Retina (tissue), 1 donor: ENCODE data around the gene NFATC1.

ENCODE experiments used
- DNase-seq: peaks from one replicate; pipeline ENCODE4 v3.0.0-alpha.2; 2016

NFATC1 gene

DNA sequence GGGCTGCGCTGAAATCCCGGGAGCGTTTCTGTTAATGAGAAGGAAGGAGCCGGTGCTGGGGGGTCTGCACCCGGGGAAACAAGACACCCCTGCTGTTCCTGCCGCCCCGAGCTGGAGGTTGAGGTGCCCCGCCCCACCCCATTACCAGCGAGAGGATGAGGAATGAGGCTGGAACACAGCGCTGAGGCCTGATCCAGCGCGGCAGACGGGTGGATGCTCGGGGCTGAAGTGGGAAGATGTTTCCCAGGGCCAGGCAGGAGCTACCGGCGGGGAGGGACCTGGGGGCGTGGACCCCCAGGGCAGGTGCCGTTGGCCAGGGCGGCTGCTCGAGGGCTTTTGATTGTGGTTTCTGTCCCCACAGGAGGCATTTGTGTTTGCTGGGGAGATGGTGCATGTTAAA, 149.5 kb downstream of the NFATC1 start:
- no peak for DNase-seq

DNA sequence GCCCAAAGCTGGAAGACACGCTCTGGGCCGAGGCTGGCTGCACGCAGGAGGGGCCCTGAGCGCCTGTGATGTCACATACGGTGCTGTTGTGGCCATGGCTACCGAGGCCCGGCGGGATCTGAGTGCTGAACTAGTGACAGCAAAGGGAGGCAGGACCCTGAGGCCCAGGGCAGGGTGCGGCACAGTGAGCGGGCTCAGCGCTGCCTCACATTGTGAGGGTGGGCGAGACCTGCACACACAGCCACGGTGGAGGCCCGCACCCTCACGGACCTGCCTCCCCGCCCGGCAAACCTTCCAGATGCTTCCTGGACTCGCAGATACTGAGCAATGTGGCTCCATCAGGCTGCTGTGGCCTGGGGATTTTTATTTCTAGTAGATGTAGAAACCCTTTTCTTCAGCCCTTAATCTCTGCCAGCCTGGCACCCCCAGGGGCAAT, 150.0 kb downstream of the NFATC1 start:
- no peak for DNase-seq

- peak; percentile 84 for DNase-seq
Measured at GRCh38 chr18:79546781-79547272, 151.1 kb downstream of the NFATC1 start.

DNA sequence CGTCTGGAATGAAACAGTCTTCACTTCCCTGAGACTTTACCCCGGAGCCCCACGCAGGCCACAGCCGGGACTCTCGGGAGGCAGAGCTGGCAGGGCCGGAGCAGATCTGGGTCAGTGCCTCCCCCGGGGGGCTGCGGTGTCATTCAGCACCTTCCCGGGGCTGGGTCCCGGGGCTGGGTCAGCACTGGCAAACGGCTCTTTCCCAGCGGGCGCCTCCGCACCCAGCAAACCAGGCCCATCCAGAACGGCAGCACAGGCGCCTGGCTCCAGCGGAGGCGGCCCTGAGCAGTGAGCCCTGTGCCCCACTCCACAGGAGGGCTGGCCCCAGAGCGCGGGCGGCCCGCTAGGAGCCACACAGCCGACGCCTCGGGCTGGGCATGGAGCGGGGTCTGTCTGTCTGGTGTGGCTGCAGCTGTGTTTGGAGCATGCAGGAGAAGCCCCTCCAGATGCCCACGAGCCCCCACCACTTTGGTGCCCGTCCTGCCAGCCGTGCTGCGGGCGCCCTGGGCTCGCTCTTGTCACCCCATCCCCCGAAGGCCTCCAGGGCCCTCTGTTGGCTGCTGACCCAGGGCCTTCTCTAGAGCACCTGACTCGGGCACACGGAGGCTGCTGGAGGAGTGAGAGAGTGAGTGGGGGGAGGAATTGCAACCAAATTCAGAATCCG, 151.8 kb downstream of the NFATC1 start:
- peak; percentile 69 for DNase-seq

DNA sequence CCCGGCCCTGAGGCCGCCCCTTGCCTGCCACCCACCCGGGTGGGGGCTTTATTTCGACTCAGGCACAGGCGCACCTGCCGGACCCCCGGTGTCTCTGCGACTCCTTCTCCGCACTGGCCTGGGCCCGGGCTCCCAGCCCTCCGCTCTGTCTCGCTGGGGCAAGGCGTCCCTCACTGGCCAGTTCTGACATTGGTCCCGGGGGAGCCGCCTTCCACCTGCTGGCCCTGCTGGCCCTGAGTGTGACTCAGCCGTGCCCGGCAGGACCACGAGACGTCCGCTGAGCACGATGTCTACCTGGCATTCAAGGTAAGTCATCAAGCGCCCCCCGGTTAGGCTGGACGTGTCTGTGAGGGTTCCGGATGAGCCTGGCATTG, 152.3 kb downstream of the NFATC1 start:
- no peak for DNase-seq

- no peak for DNase-seq
Measured at GRCh38 chr18:79548621-79548985, 152.9 kb downstream of the NFATC1 start.

- no peak for DNase-seq
Measured at GRCh38 chr18:79548986-79549637, 153.4 kb downstream of the NFATC1 start.

DNA sequence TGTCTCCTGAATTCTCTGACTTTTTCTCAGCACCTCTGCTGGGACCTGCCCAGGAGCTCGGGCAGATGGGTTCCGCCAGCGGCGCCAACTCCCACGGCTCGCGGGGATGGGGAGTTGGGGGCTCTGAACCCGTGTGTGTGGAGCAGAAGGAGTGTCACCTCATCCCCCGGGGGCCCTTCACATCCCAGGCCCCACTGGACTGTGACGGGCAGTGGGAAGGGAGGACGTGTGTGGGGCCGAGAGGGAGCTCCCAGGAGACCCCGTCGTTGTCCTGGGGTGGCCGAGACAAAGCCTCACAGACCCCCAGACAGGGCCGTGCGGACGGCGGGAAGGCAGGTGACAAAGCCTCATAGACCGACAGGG, 153.9 kb downstream of the NFATC1 start:
- no peak for DNase-seq

- DNase-seq: no peak
Measured at GRCh38 chr18:79552140-79552631, 156.5 kb downstream of the NFATC1 start.

DNA sequence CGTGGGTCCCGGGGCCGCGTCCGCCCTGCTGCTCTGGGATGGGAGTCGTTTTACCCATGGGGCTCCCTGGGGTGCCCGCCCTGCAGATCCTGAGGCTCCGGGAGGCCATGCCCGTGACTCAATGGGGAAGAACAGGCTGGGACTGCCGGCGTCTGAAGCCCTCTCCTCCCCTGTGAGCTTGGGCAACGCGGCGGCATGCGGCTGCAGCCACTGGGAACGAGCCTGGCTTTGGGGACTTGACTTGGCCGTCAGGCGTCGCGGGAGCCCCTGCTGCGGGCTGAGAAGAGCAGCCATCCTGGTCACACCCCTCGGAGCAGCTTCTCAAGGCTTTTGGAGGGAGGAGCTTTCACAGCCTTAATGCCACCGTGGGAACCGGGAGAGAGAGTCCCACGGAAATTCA, 157.0 kb downstream of the NFATC1 start:
- DNase-seq: no peak

GRCh38 chr18:79553154-79553553, 157.4 kb downstream of the NFATC1 start:
- DNase-seq: no peak

DNA sequence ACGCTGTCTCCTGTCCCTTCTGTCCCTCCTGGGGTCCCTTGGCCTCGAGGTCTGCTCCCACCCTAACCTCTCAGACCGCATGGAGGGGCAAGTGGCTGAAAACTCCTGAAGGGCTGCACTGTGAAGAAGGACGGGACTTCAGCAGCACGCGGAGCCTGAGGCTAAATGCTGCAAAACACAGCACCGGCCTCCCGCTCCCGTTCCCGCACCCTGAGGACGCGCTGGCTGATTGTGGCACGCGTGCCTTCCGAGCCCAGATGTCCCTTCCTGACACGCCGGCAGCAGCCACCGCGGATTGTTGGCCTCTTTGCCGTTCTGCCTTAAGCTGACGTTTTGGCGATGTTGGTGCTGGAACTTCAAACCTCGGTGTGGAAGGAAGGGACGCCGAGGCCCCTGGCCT, 158.0 kb downstream of the NFATC1 start:
- DNase-seq: no peak

DNA sequence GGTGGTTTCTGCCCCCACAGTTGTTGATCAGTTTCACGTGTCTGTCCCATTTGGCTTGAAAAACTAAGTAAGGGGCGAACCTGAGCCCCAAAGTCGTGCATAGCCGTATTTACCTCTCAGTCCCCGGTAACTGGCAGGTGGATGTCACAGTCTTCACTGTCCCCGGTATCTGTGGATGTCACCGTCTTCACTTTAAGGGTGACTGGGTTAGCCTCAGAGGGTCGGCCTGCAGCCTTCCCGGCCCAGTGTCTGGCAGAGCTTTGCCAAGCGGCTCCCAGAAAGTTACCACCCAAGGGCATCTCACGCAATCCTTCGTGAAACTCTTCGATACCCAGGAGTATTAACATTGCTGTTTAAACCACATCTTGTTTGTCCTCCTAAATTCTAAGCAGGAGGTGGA, 158.6 kb downstream of the NFATC1 start:
- DNase-seq: no peak

DNA sequence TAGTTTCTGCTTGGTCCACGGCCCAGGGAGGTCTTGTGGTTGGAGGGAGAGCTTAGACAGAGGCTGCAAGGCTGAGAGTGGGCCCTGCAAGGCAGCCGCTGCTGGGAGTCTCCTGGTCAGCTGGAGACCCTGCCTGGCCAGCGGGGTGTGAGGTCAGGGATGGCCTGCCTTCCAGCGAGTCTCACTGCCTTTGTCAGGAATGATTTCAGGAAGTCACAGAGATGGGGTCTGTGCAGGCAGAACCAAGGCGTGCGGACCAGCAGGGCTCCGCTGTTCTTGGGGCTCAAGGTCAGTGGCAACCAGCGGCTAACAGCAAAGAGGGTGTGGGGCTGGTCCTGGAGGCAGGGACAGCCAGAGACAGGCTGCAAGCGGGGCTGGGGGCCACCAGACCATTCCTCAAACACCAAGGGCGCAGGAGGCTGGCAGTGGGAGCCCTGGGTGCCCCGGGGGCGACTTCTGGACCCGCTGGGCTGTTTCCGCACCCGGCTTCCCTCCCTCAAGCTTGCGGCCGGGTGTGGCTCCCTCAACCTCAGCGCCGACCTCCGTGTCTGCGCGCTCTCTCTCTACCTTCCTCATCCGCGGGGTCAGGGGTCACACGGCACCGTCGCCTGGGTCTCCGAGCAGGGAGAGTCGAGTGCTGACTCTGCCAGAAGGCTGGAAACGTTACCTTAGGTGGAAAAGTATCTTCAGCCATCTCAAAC, 159.4 kb downstream of the NFATC1 start:
- no peak for DNase-seq

DNA sequence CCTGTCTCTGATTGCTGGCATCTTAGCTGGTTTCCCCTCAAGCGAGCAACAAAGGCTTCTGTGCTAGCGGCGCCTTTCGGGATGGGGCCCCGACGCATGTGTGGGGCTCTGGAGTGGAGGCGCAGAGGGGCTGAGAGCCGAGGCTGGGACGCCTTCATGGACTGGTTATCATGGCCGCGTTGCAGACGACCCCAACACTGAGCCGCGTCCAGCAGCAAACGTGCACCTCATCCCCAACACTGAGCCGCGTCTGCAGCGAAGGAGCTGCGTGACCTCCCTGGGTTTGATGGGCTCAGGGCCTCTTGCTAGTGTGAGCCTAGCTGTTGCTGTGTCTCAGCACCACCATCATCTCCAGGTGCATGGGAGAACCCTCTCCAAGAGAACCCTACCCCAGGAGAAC, 160.2 kb downstream of the NFATC1 start:
- no peak for DNase-seq

- DNase-seq: no peak
Measured at GRCh38 chr18:79556829-79557585, 161.3 kb downstream of the NFATC1 start.

GRCh38 chr18:79558196-79558932, 162.6 kb downstream of the NFATC1 start:
- DNase-seq: no peak

GRCh38 chr18:79558933-79559416, 163.2 kb downstream of the NFATC1 start:
- no peak for DNase-seq

- no peak for DNase-seq
Measured at GRCh38 chr18:79559436-79559835, 163.7 kb downstream of the NFATC1 start.

DNA sequence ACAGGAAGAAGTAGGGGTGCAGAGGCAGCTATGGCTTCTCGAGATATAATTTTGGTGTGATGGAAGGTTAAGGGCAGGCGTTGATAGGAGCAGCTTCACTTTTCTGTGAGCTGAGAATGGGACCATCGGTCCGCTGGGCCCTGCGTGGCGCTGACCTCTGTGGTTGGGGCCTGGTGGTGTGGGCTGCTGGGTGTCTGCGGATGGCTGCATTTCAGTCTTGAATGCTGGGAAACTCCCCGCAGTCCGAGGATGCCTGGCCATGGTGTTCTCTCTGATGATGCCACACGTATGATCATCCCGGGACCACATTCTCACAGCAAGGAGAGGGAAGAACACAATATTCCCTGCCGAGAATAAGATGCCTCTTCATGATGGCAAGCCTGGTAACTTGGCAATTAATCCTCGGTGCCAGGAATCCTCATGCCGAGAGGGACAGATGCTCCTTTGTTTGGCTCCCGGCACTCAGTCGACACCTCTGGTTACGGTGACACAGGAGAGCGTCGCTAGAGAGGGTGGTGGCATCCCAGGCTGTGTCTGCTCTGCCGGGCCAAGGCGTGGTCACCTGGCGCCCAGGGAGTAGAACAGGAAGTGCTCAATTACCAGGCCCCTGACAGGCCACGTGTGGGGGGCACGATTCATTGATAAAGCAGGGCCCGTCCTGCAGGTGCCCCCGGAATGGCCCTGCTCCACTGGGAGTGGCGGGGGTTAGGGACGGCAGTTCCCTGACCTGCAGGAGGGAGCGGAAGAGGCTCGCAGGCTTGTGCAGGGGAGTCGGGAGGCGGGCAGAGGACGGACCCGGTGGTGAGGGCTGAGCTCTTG, 164.5 kb downstream of the NFATC1 start:
- no peak for DNase-seq

- DNase-seq: no peak
Measured at GRCh38 chr18:79560861-79561210, 165.1 kb downstream of the NFATC1 start.

DNA sequence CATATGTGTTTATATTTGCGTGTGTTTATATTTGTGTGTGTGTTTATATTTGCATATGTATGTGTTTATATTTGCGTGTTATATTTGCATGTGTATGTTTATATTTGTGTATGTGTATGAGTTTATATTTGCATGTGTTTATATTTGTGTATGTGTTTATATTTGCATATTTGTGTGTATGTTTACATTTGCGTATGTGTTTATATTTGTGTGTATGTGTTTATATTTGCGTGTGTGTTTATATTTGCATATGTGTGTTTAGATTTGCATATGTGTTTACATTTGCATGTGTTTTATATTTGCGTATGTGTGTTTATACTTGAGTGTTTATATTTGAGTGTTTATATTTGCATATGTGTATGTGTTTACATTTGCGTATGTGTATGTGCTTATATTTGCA, 168.2 kb downstream of the NFATC1 start:
- no peak for DNase-seq
